GM12878 (cell line): ENCODE results near the gene MYD88. TPM values are rescaled to one million over a fixed set of nuclear protein-coding genes. Genes with fewer than 3 reads are reported as not detected.

Experiments
- ATAC-seq: fragments of 200-7000 bp; cut with Tn5 transposase; 3 replicates; pipeline ENCODE4 v1.9.1; 2020; ENCODE audit warnings: mild to moderate bottlenecking, moderate library complexity
- BruUV-seq: library from RNA; stranded (reverse); fragments of 400-500 nt; replicated peaks from 2 replicates; lab custom pipeline; 2021; lab: Mats Ljungman, UMichigan
- CTCF ChIA-PET: fragments of 300-600 bp; sonication (Branson Sonifier 250); formaldehyde crosslinking; extraction: SDS; loops from one replicate; lab custom pipeline; 2021; ENCODE audit warnings: inconsistent platforms; lab: Yijun Ruan, JAX
- POLR2A ChIA-PET: fragments of 350-600 bp; formaldehyde crosslinking; extraction: SDS; loops from one replicate; lab custom pipeline; 2021; ENCODE audit warnings: inconsistent platforms; lab: Charles Lee
- RAD21 ChIA-PET: fragments of 300-600 bp; sonication (Branson Sonifier 250); formaldehyde crosslinking; loops from one replicate; lab custom pipeline; 2023; ENCODE audit warnings: antibody characterized with exemption; ENCODE audit not compliant: unreplicated experiment; lab: Charles Lee
- SMC1A ChIA-PET: fragments of 300-600 bp; sonication (Branson Sonifier 250); formaldehyde crosslinking; loops from one replicate; lab custom pipeline; 2023; ENCODE audit not compliant: unreplicated experiment, uncharacterized antibody; lab: Charles Lee
- DNase-seq: peaks from one replicate; pipeline ENCODE4 v3.0.0-alpha.2; 2011; ENCODE audit warnings: low read depth, low spot score
- FAIRE-seq: peaks from 3 replicates; lab custom pipeline; 2011; peaks lifted over from hg19 to GRCh38; lab: Jason Lieb, UNC
- H2AFZ ChIP-seq: 2 replicates; pipeline ENCODE4 v1.6.0; 2011; ENCODE audit warnings: low read depth, low read length, control low read depth; ENCODE audit not compliant: control insufficient read depth
- H3K27ac ChIP-seq: 2 replicates; pipeline ENCODE4 v1.5.1; 2011; ENCODE audit warnings: control low read depth; ENCODE audit not compliant: control insufficient read depth, insufficient read depth
- H3K27me3 ChIP-seq, 2 experiments: replicated peaks in 1 of 2; 2 replicates each; pipeline versions ENCODE4 v1.6.0 to v1.6.1; 2011; ENCODE audit warnings: low read length in 1 of 2; ENCODE audit not compliant: control insufficient read depth in 2 of 2, insufficient read depth in 2 of 2
- H3K36me3 ChIP-seq, 2 experiments: 2 replicates each; pipeline ENCODE4 v1.5.1; 2011; ENCODE audit warnings: low read length in 1 of 2; ENCODE audit not compliant: control insufficient read depth in 2 of 2, insufficient read depth in 2 of 2
- H3K4me1 ChIP-seq: 2 replicates; pipeline ENCODE4 v1.6.1; 2011; ENCODE audit warnings: mild to moderate bottlenecking, low read length, moderate library complexity, mixed read lengths; ENCODE audit not compliant: control insufficient read depth, insufficient read depth
- H3K4me2 ChIP-seq: 2 replicates; pipeline ENCODE4 v1.6.0; 2011; ENCODE audit warnings: control low read depth; ENCODE audit not compliant: control insufficient read depth, insufficient read depth
- H3K4me3 ChIP-seq: fragments of 200-600 bp; sonication (generic); 2 replicates; pipeline ENCODE4 v1.5.1; 2016
- H3K79me2 ChIP-seq: 2 replicates; pipeline ENCODE4 v1.6.0; 2011; ENCODE audit warnings: low read length; ENCODE audit not compliant: control insufficient read depth, insufficient read depth
- H3K9ac ChIP-seq: 2 replicates; pipeline ENCODE4 v1.8.0; 2011; ENCODE audit warnings: low read length, control low read depth, mixed read lengths; ENCODE audit not compliant: control insufficient read depth, insufficient read depth
- H3K9me3 ChIP-seq: replicated peaks from 3 replicates; pipeline ENCODE4 v1.5.1; 2011; ENCODE audit warnings: mild to moderate bottlenecking, low read length; ENCODE audit not compliant: control insufficient read depth, insufficient read depth
- H4K20me1 ChIP-seq: 2 replicates; pipeline ENCODE4 v1.6.0; 2011; ENCODE audit not compliant: control insufficient read depth, insufficient read depth
- CHD1 ChIP-seq: IDR thresholded peaks from 2 replicates; pipeline ENCODE4 v1.6.1; 2012; ENCODE audit warnings: low read depth, low read length, improper control_type of control experiment
- EED ChIP-seq: sonication (generic); IDR thresholded peaks from 2 replicates; pipeline ENCODE4 v1.6.1; 2016; ENCODE audit warnings: antibody characterized with exemption, low read depth
- EZH2 ChIP-seq: IDR thresholded peaks from 2 replicates; pipeline ENCODE4 v1.6.1; 2012; ENCODE audit warnings: low read depth, mild to moderate bottlenecking, control low read depth, inconsistent platforms, low read length, borderline replicate concordance; ENCODE audit not compliant: control insufficient read depth
- FOXM1 ChIP-seq: IDR thresholded peaks from 2 replicates; pipeline ENCODE4 v1.6.1; 2012; ENCODE audit warnings: low read depth, mild to moderate bottlenecking, inconsistent platforms, low read length, moderate library complexity
- IKZF1 ChIP-seq: fragments of 450-650 bp; conservative IDR thresholded peaks from 2 replicates; pipeline ENCODE4 v1.6.1; 2017; ENCODE audit warnings: antibody characterized with exemption, mild to moderate bottlenecking
- IRF4 ChIP-seq: IDR thresholded peaks from 2 replicates; pipeline ENCODE4 v1.6.1; 2011; ENCODE audit warnings: low read depth, low read length
- JUND ChIP-seq: IDR thresholded peaks from 2 replicates; pipeline ENCODE4 v1.6.1; 2012; ENCODE audit warnings: low read depth, mild to moderate bottlenecking, low read length, improper control_type of control experiment, moderate library complexity
- MEF2B ChIP-seq: fragments of 450-650 bp; IDR thresholded peaks from 2 replicates; pipeline ENCODE4 v1.6.1; 2018; ENCODE audit warnings: mild to moderate bottlenecking, moderate library complexity; ENCODE audit not compliant: partially characterized antibody, poor library complexity, severe bottlenecking
- NBN ChIP-seq: fragments of 450-650 bp; IDR thresholded peaks from 2 replicates; pipeline ENCODE4 v1.6.1; 2016
- NR2C2 ChIP-seq: IDR thresholded peaks from 2 replicates; pipeline ENCODE4 v1.6.1; 2011; ENCODE audit warnings: borderline replicate concordance, low read depth; ENCODE audit not compliant: control insufficient read depth, insufficient read length
- SREBF2 ChIP-seq: IDR thresholded peaks from 2 replicates; pipeline ENCODE4 v1.6.1; 2012; ENCODE audit warnings: mild to moderate bottlenecking, low read length
- ZBED1 ChIP-seq: IDR thresholded peaks from 2 replicates; pipeline ENCODE4 v1.6.1; 2016; ENCODE audit warnings: borderline replicate concordance
- WGBS: methylation state at CpG from one replicate; pipeline ENCODE4 v1.1.6; 2016; ENCODE audit warnings: low lambda C conversion rate; ENCODE audit not compliant: insufficient replicate concordance, insufficient coverage; ENCODE audit errors: missing lambda C conversion rate; 5-methylcytosine and 5-hydroxymethylcytosine counted together
- in situ Hi-C: fragments of 300-500 bp; cut with MboI; formaldehyde crosslinking; loops from 9 replicates; pipeline ENCODE4 v1.14.3; 2018; ENCODE audit warnings: mixed read lengths
- intact Hi-C: fragments of 100-400 bp; cut with micrococcal nuclease; formaldehyde crosslinking; loops from one replicate; pipeline ENCODE4 v1.14.2; 2022; ENCODE audit not compliant: unreplicated experiment
- polyA plus RNA-seq, 11 experiments: library from polyadenylated mRNA; depleted of rRNA in 4 of 11; unstranded in 6 of 11; stranded (reverse) in 5 of 11; fragments of >200 nt; fragmentation: Nextera tagmentation in 4 of 11; fragmentation: Illumina TruSeq in 1 of 11; extraction: Ambion mirVana in 4 of 11; extraction: Trizol in 1 of 11; gene quantifications; 1 replicate in 1 of 11; 2 replicates in 10 of 11; pipeline versions ENCODE4 v1.2.1 to v1.2.3, GENCODE V29; 2011 to 2016; ENCODE audit warnings: inconsistent platforms in 2 of 11, missing spikeins in 2 of 11, low read depth in 1 of 11
- total RNA-seq, 4 experiments: library from RNA; depleted of rRNA in 3 of 4; stranded (reverse); fragments of >200 nt in 3 of 4; fragmentation: Illumina TruSeq in 1 of 4; extraction: Trizol in 1 of 4; gene quantifications; 2 replicates each; pipeline versions ENCODE4 v1.2.1 to v1.2.3, GENCODE V29; 2013 to 2021
- TF ChIP-seq, protein P1 (sequence below): fragments of 450-650 bp; IDR thresholded peaks from 2 replicates; pipeline ENCODE4 v1.6.1; 2017; ENCODE audit warnings: mild to moderate bottlenecking
- TF ChIP-seq, protein P2 (sequence below): fragments of 450-650 bp; IDR thresholded peaks from 2 replicates; pipeline ENCODE4 v1.6.1; 2016; ENCODE audit warnings: mild to moderate bottlenecking, moderate library complexity, borderline replicate concordance

MYD88 gene
- total and polyA plus RNA-seq, 10 of the 15 experiments (the other 5 are each of a cell fraction or from before 2014, with no cell fraction given), result 5.5 to 84.8 (median 67.5) TPM

DNA sequence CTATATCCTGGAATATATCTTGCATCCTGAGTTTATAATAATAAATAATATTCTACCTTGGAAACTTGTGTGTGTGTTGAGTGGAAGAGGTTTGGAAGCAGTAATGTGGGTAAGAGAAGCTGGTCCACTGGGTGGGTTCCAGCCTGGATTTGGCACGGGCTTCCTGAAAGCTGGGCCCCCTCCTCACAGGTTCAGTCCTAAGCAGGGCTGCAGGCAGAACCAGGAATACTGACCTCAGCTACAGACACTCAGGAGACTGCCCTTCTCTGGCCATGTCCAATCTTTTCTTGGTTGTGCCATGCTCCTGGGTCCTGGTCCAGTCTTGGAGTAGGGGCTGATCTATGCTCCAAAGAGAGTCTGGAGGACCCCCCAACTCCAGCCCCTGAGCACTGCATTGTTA, 4.5 kb downstream of the MYD88 start (continued):
- TF ChIP-seq SREBF2 (no peak), NR2C2 (no peak), CHD1 (no peak)

DNA sequence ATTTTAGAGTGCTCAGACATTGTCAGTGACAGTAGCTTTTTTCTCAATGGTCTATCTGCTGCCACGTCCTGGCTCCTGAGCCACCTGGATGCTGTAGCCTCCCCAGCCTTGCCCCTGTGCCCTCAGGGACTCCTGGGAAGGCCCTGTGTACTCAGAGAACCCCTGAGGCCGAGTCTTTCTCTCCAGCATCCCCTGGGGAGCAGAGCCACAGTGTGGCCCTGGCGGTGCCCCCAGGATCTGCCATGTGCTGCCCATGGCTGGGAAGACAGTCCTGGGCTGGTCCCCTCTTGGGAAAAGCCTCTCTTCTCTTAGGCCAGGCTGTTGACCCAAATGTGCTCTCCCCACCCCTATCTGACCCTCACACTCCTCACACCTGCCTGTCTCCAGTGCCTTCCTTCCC, 5.0 kb downstream of the MYD88 start:
- RAD21 ChIA-PET, result interaction anchor here (2.0 kb wide), 1 partner anchor 21 kb away, joined by 15 read pairs; the partner anchor contains the start of gene OXSR1
- no peak overlapping the region for H3K4me3 ChIP-seq
- DNase-seq (no peak), ATAC-seq (no peak), FAIRE-seq (no peak)
- no peaks in the 10 kb centered on the region for H3K27me3 ChIP-seq
- no peak overlapping the region for H3K27ac ChIP-seq
- intact Hi-C loops, result no loop called here
- peak overlapping the region; percentile 39; the same call in 1 of the 2 replicates for H3K4me2 ChIP-seq
- peaks cover 25% of the 10 kb centered on the region for H3K4me1 ChIP-seq
- SMC1A ChIA-PET, result interaction anchor here (2.5 to 8.2 kb wide), 3 partner anchors 11 to 67 kb away, joined by 13 to 92 read pairs (median 89); partner anchors contain the start of gene OXSR1
- no peak overlapping the region for H3K9ac ChIP-seq
- no TSS peak for BruUV-seq
- 40% methylated on average over 3 of the region's 3 CpGs for WGBS
- peaks cover 0 to 15% of the 10 kb centered on the region in 2 experiments; a peak in 1 of 4 replicates for H3K36me3 ChIP-seq
- H2AFZ ChIP-seq, result no peak overlapping the region
- POLR2A ChIA-PET, result interaction anchor here (6.4 to 8.8 kb wide), 2 partner anchors 11 to 21 kb away, joined by 48 to 146 read pairs; partner anchors contain the start of gene OXSR1
- in situ Hi-C loops, result no loop called here
- H3K9me3 ChIP-seq, result peaks cover 9% of the 10 kb centered on the region; the same call in 2 of the 3 replicates
- CTCF ChIA-PET, result interaction anchor here (0.9 to 8.2 kb wide), 3 partner anchors 12 to 27 kb away, joined by 3 to 74 read pairs (median 4); partner anchors contain the start of gene OXSR1
- H4K20me1 ChIP-seq, result no peaks in the 10 kb centered on the region
- peaks cover 30% of the 10 kb centered on the region for H3K79me2 ChIP-seq
- TF ChIP-seq EZH2 (no peak), ZBED1 (no peak), JUND (no peak), MEF2B (peak; percentile 26), IRF4 (no peak), EED (no peak), FOXM1 (no peak), CHD1 (no peak), IKZF1 (0 out of 2 replicates have a peak, but pooled peaks have one; percentile 14), NBN (no peak)
- TF ChIP-seq, protein P1, sequence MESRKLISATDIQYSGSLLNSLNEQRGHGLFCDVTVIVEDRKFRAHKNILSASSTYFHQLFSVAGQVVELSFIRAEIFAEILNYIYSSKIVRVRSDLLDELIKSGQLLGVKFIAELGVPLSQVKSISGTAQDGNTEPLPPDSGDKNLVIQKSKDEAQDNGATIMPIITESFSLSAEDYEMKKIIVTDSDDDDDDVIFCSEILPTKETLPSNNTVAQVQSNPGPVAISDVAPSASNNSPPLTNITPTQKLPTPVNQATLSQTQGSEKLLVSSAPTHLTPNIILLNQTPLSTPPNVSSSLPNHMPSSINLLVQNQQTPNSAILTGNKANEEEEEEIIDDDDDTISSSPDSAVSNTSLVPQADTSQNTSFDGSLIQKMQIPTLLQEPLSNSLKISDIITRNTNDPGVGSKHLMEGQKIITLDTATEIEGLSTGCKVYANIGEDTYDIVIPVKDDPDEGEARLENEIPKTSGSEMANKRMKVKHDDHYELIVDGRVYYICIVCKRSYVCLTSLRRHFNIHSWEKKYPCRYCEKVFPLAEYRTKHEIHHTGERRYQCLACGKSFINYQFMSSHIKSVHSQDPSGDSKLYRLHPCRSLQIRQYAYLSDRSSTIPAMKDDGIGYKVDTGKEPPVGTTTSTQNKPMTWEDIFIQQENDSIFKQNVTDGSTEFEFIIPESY, result no peak
- TF ChIP-seq, protein P2, sequence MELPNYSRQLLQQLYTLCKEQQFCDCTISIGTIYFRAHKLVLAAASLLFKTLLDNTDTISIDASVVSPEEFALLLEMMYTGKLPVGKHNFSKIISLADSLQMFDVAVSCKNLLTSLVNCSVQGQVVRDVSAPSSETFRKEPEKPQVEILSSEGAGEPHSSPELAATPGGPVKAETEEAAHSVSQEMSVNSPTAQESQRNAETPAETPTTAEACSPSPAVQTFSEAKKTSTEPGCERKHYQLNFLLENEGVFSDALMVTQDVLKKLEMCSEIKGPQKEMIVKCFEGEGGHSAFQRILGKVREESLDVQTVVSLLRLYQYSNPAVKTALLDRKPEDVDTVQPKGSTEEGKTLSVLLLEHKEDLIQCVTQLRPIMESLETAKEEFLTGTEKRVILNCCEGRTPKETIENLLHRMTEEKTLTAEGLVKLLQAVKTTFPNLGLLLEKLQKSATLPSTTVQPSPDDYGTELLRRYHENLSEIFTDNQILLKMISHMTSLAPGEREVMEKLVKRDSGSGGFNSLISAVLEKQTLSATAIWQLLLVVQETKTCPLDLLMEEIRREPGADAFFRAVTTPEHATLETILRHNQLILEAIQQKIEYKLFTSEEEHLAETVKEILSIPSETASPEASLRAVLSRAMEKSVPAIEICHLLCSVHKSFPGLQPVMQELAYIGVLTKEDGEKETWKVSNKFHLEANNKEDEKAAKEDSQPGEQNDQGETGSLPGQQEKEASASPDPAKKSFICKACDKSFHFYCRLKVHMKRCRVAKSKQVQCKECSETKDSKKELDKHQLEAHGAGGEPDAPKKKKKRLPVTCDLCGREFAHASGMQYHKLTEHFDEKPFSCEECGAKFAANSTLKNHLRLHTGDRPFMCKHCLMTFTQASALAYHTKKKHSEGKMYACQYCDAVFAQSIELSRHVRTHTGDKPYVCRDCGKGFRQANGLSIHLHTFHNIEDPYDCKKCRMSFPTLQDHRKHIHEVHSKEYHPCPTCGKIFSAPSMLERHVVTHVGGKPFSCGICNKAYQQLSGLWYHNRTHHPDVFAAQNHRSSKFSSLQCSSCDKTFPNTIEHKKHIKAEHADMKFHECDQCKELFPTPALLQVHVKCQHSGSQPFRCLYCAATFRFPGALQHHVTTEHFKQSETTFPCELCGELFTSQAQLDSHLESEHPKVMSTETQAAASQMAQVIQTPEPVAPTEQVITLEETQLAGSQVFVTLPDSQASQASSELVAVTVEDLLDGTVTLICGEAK, result no peak
